Measurements from ENCODE around the gene LMOD2. TPM values are rescaled to one million over a fixed set of nuclear protein-coding genes. Genes with fewer than 3 reads are reported as not detected.

LMOD2 gene
- total and polyA plus RNA-seq, 9 of the 15 experiments (the other 6 are each of a cell fraction or from before 2014, with no cell fraction given), result 0.04 TPM; not detected in 8

GRCh38 chr7:123649964-123650363, 5.7 kb upstream of the LMOD2 start (continued):
- TF ChIP-seq ZBTB40 (IDR thresholded peaks at IDR 0.05) (no peak), ZBTB40 (CRISPR knock-in tag; IDR thresholded peaks at IDR 0.05) (no peak), NCOA6 (IDR thresholded peaks at IDR 0.05) (no peak), NR2F6 (CRISPR knock-in tag; IDR thresholded peaks at IDR 0.05) (no peak), TEAD4 (IDR thresholded peaks at IDR 0.05; ENCODE audit: low read length) (no peak), TEAD4 (CRISPR knock-in tag; IDR thresholded peaks at IDR 0.05; ENCODE audit: borderline replicate concordance) (no peak), E2F4 (CRISPR knock-in tag; IDR thresholded peaks at IDR 0.05; ENCODE audit: low read depth) (no peak), PML (IDR thresholded peaks at IDR 0.05; ENCODE audit: low read length) (no peak), FOSL1 (tag; conservative IDR thresholded peaks at IDR 0.05) (peak; percentile 73), GABPA (tag; conservative IDR thresholded peaks at IDR 0.05; ENCODE audit: low read depth) (peak; percentile 30; the same call in 1 of the 2 replicates), TOE1 (IDR thresholded peaks at IDR 0.05; ENCODE audit: borderline replicate concordance) (no peak), TOE1 (CRISPR knock-in tag; IDR thresholded peaks at IDR 0.05; ENCODE audit: borderline replicate concordance, low read depth) (no peak), ZNF695 (CRISPR knock-in tag; IDR thresholded peaks at IDR 0.05) (no peak), XRCC3 (IDR thresholded peaks at IDR 0.05) (no peak), ZNF395 (CRISPR knock-in tag; IDR thresholded peaks at IDR 0.05) (peak; percentile 19; the same call in 1 of the 2 replicates), RAD51 (IDR thresholded peaks at IDR 0.05; ENCODE audit: borderline replicate concordance, low read depth) (no peak)
